GM19025 (cell line): ENCODE measurements around the gene FCRL1.

Experiments
- ATAC-seq: cut with Tn5 transposase; IDR thresholded peaks from one replicate; pipeline ENCODE4 v1.9.1; 2021; ENCODE audit warnings: mild to moderate bottlenecking, low read depth, moderate library complexity; ENCODE audit not compliant: unreplicated experiment

FCRL1 gene

DNA sequence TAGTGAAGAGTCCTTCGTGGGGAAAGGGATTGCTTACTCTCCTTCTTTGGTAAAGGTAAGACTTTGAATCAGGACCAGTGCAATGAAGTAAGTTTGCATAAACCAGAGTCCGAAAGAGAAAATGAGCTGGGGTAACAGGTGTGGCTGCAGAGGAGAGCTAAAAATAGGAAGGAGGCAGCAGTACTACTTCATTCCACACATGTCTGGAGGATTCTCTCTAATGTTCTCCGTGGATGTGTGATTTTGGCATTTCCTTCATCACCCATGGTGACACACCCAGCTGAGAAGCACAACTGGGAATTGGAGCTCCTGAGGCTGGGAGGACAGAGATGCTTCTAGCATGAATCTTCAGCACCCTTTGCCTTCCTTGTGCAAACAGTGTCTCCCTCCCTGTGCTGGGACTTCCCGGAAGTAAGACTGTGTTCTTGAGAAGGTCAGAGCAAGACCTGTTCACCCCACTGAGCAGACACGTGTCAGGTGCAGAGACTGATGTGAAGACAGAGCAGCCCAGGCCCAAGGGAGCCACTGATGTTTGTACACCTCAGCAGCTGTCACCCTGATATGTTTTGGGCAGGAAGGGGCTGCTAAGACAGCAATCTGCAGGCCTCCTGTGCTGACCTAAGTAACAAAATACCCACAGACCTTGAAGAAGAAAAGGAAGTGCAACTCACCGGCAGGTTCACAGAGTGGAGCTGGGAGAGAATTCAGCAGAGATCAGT is 13.3 kb downstream of the FCRL1 start:
- ATAC-seq, result peak; percentile 89

DNA sequence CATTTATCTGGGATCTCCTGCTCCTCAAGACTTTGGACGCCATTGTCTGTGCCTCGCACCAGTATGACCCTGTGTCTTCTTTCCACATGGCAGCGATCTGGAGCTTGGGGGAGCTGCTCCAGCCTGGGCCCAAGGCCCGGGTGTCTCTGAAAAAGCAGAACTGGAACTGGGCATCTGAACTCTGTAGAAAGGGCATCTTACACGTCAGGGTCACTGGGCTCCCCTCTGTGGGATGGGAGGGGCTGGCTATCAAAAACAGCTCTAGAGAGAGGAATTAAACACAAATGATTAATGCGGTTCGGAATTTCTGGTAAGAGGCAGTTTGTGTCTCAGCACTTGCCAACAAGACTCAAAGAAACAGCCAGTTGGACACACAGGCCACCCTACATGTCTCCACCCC is 16.1 kb downstream of the FCRL1 start:
- ATAC-seq, result no peak

DNA sequence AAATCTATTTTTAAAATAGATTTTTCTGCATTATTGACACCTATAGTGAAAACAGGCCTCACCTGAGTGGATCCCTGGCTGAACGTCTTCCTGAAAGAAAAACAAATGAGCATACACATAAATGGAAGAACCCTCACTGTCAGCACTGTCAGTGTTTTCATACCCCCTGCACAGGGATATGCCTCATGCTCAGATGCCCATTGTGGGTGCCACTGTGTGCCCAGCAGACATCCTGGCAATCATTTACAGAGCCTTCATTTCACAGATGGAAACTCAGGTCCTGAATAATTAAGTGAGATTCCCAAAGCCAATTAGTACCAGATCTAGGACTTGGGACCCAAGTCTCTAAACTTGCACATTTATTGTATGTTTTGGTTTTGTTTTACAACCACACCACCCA is 19.9 kb downstream of the FCRL1 start:
- no peak for ATAC-seq

DNA sequence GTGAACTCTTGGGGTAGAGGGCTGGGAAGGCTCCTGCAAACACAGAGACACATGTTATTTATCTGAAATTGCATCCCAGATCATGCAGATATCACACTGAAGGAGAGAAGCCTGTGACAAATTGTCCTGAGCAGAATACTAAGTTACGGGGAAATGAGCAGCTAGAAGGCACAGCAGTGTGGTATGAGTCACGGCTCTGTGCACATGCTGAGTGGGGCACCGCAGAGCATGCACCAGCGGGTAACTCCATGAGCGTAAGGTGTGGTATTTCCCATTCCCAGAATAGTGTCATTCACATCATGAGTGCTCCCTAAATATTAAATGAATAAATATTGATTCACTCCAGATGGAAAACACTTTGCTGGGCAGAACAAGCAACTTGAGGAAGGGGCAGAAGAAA is 21.7 kb downstream of the FCRL1 start:
- no peak for ATAC-seq

DNA sequence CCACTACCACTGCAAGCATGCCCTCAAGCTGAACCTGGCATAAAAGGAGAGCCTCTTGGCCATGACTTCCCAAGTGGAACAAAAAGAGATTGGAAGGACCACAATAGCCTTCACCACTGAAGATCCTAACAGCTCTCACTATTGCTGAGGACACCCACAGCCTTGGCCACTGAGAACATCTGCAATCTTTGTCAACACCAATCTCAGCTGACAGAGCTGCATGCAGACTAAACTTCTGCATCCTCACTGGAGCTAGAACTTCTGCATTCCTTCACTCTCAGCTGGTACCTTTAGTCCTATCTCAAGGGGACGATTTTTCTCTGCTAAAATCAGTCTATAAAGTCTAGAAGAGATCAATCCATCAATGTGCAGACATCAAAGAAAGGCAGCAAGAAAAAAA is 34.7 kb downstream of the FCRL1 start:
- no peak for ATAC-seq

DNA sequence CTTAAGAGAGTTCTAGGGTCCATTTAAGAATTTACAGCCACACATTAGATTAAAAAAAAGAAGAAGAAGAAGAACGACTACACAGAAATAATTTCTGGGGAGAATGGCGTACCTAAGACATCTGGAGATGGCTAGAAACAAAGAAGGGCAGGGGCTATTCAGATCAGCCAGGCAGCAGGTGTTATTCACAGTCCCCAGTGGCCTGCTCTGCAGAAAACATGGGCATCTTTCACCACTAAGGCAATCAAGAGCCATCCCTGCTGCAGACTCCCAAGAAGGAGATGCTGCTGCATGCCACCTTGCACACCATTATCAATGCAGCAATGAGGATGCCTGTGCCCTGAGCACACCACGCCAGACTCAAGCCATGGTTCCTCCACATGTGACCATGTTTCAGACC is 35.1 kb downstream of the FCRL1 start:
- ATAC-seq, result no peak

DNA sequence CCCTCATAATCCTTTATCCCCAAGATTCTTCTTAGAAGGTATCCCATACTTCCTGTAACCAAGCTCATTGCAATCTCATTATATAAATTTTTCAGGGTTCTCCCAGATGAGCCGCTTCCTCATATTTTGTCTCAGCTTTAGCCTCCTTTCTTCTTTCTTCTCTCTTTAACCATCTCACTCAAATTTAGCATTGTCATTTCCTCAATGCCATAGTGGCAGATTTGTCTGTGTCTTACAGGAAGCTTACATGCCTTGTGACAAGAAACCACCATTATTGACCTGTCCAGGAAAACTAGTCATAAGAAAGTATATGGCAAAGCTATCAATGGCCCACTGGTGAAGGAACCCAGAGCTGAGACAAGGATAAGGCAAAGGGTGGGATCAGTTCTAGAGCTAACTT is 37.0 kb downstream of the FCRL1 start:
- no peak for ATAC-seq

DNA sequence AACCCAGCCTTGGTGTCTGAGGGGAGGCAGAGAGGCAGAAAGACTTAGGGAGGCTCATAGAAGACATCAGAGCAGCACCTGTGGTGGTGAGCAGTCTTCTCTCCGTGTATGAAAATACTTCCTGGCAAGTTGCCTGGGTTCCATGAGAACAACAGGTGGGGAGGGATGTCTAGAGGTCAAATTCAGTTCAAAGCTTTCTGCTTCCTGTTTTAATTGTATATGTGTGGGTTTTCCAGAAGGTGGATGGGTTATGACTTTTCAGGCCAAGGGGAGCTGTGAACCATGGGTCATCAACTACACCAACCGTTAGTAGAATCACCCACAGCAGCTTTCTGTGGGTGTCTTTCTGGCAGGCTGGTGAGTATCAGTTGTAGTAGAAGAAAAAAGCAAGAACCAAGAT is 38.9 kb downstream of the FCRL1 start:
- peak; percentile 41 for ATAC-seq

DNA sequence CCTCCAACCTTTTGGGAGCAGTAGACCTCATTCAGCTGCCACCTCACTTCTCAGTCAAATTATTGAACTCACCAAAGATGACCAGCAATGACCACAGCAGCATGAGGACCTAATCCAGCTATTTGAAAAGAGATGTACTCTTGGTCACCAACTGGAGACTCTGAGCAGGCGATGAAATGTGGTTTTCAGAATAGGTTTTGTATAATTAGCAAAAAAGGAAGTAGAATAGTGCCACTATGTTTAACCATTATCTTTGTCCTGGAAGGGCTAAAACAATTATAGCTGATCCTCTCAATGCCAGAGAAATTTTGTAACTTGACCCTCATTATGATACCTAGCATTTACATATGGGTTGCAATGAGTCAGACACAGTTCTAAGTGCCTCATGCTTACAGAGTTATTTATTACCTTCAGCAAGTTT is 42.9 kb downstream of the FCRL1 start, which contains the start of gene FCRL2:
FCRL2 (minus strand) TSS at position 162 of the 421 bp plus-strand sequence; CDS start at position 103, 59 bp downstream.
- ATAC-seq, result peak; percentile 52

DNA sequence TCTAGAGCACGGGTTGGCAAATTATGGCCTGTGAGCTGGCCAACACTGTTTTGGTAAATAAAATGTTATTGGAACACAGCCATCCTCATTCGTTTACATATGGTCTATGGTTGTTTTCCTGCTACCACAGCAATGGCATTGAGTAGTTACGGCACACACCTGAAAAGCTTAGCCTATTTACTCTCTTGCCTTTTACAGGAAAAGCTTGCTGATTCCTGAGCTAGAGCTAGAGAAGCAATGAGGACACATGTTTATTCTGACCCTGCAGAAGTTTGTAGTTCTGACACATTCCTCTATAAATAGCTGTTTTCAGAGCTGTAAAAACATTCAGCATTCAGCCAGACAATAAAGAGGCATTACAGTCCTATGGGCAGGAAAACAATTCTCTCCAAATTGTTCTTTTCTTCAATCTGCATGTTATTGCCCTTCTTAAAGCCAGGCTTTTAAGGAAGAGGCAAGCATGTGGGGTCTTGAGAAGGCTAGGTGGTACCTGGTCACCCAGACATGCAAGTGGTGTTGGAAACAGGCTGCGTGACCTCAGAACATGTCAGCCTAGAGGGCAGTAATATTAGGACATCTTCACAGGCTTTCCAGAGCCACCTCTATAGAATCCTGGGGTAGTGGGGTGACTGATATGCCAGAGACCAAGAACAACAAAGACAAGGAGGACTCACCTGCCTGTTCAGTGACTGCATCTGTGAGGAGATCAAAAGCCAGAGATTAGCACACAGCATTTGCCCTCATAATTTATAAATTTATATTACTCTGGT is 44.6 kb downstream of the FCRL1 start:
- no peak for ATAC-seq

DNA sequence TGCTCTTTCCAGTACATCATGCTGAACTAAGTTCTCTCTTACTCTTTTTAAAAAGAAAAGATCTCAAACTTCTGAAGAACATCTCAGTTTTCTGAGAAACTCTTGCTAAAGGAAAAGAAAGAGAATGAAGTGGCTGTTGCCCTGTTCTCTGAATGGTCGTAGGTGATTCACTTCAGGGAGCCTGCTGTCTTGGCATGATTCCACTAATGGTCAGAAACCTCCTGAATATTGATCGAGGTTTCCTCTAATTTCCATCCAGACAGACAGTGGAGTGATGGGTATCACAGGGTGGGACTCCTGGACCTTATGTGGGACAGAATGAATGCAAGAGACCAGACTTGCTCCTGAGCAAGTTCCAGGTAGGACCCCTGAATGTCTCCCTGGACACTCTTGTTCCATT is 45.5 kb downstream of the FCRL1 start:
- no peak for ATAC-seq

DNA sequence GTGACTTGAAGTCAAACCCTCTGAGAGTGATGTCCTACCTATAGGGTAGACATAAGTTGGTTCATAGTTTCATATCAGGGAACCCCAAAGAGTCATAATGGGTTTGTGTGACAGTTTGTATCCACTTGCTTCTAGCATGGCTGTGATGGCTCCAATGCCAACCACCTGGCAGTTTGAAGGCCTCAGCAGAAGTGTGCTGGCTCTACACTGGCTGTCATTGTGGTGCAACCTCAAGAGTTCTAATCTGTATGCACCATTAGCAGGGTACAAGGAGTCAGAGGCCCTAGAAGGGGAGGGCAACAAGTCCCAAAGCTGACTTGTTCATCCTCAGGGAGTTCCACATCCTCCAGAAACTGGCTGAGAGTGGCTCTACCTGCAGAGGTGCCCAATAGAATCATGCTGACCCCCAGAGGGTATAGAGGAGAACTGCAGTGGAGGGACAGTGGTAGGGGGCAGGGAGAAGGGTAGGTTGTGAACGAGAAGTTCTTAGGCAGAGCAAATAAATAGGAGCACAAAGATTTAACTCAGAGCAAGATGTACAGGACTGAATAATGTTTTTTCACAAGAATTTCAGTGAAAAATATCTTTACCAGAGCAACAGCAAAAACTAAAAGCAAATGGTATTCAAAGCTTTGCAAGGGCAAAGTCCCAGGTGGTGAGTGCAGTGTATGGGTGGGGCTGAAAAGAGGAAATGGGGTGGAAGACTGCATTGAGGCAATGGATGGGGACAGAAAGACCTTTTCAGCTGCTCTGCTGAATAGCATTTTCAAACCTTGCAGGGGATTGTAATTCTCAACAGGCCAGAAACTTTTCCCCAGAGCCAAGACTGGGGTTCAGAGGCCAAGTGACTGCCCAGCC is 46.2 kb downstream of the FCRL1 start:
- no peak for ATAC-seq

DNA sequence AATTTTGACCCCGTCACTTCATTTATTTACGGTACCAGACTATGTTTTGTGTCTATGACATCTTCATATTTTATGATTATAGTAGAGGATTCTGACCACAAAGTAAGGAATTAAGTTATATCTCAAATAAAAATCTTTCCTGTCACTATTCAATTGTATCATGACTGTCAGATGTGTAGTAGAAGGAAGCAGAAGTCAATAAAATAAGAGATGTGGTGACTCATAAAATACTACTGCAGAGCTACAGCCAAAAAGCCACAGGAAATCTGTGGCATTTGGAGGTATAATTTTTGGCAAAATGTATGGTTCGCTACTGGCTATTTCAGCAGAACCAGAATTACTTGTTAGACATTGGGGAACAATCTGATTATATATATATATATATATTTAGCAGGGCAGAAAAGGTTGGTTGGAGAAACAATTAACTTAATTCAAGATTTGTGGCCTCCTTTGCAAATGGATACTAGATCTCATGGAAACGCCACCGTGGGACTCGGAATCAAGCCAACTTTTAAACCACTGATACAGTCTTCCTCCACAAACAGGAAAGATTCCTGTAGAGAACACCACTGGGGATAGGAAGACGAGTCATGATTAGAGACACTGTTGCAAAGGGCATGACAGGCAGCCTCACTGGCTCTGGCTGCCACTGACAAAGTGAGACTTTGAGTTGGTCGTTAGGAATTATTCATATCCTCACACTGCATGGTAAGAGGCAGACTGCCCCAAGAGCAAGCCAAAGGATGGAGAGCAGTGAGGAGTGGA is 48.1 kb downstream of the FCRL1 start:
- no peak for ATAC-seq

DNA sequence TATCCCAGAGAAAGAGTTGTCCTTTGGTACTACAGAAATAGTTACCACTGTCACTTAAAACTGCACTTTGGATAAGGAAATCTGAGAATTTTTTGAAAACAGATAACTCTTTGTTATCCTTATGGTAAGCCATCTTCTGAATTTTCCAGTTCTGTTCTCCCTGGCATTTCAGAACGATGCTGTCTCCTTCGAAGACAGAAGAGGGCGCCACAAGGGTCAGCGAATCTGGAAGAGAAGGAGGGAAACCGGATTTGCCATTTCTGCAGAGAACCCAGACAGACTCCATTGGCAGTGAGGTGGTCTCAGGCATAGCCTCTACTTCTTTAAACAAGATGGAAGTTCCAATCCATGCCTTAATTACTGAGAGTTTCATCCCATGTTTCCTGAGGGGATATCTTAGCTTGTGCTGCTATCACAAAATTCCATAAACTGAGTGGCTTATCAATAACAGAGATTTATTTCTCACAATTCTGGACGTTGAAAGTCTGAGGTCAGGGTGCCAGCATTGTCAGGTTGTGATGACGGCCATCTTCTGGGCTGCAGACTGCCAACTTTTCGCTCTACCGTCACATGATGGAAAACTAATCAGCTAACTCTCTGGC is 49.4 kb downstream of the FCRL1 start:
- ATAC-seq, result no peak

DNA sequence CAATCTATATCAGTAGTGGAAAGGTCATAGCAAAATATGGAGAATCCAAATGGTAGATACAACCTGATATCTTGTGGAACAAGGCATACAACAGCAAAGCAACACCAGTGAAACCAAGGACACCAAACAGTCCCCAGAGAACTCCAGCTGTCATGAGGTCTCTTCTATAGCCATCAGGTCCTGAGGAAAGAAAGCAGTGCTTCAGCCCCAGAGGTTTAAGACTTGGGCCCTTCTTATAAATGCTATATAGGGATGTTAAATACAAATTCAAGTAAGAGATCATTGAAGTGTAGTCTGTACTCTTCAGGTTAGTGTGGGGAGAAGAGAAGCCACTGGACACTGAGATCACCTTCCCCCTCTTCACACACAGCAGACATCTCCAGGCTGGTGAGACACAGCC is 53.1 kb downstream of the FCRL1 start:
- ATAC-seq, result no peak

DNA sequence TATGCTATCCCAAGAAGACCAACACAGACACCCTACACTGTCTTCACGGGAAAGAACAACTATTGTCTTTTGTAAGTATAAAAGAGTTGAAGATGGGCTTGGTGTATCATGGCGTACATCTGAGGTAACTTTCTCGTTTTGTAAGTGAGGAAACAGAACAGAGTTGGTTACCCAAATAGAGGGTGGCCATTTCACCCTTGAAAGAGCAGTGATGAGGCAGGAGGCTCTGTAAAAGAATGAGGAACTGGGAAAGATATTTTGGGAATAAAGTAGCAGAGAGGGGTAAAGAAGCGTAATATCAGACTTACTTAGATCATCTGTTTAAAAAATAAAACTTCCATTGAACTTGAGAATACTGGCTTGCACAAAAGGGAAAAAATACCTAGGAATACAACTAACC is 61.9 kb downstream of the FCRL1 start:
- ATAC-seq, result no peak

DNA sequence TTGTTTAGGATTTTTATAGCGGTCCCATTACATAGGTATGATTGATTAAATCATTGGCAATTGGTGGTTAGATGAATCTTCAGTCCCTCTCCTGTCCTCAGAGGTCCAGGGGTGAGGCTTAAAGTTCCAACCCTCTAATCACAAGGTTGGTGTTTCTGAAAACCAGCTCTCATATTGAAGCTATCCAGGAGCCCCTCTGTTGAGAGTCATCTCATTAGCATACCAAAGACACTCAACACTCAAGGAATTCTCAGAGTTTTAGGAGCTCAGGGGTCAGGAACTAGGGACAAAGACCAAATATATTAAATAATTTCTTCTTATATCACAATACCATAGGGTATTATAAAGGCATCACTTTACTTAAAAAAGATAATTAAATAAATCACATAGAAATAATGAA is 66.3 kb downstream of the FCRL1 start:
- no peak for ATAC-seq

DNA sequence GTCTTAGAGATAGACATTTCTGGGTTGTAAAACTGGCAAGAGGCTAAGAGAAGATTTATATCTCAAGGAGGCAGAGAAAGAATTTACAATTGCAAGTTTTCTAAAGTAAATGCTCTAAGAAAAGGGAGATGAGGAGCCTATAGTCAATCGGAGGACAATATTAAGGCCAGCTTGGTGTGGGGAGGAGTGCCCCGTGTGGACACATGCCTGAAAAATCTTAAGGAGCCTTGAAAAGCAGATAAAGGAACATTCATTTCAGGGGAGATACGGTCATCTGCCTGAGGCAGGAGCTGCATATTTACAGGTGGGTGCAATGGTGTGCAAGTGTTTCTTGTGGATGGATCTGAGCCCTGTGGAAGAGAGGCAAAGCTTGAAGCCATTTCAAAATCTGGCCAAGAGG is 68.6 kb downstream of the FCRL1 start:
- ATAC-seq, result no peak

DNA sequence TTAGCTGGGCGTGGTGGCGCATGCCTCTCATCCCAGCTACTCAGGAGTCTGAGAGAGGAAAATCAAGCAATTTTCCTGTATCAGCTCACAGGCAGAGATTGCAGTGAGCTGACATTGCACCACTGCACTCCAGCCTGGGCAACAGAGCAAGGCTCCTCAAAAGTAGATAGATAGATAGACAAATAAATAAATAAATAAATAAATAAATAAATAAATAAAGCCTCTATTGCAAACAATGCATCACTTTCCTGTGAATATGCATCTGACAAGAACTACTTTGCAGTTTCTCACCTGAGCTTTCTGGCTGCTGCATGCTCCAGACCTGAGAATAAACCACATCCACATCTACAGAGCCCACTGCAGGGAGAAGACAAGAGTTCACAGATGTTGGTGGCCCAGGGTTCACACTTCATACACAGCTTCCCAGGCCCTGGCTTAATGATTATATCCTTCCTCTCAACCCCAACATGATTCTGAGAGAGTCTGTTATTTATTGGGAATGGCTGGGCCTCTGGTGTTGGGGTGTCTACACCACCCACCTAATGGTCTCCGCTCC is 71.6 kb downstream of the FCRL1 start:
- no peak for ATAC-seq
